GM12872 (cell line): Measurements from ENCODE around the gene LCLAT1.

Source experiments
- TF ChIP-seq, protein P1 (sequence below): IDR thresholded peaks from 3 replicates; pipeline ENCODE4 v1.5.1; 2011; ENCODE audit warnings: low read depth, mild to moderate bottlenecking, low read length, moderate library complexity; ENCODE audit not compliant: insufficient read depth

The LCLAT1 gene

GRCh38 chr2:30459140-30459539 is 12.1 kb downstream of the LCLAT1 start:
- TF ChIP-seq, protein P1, sequence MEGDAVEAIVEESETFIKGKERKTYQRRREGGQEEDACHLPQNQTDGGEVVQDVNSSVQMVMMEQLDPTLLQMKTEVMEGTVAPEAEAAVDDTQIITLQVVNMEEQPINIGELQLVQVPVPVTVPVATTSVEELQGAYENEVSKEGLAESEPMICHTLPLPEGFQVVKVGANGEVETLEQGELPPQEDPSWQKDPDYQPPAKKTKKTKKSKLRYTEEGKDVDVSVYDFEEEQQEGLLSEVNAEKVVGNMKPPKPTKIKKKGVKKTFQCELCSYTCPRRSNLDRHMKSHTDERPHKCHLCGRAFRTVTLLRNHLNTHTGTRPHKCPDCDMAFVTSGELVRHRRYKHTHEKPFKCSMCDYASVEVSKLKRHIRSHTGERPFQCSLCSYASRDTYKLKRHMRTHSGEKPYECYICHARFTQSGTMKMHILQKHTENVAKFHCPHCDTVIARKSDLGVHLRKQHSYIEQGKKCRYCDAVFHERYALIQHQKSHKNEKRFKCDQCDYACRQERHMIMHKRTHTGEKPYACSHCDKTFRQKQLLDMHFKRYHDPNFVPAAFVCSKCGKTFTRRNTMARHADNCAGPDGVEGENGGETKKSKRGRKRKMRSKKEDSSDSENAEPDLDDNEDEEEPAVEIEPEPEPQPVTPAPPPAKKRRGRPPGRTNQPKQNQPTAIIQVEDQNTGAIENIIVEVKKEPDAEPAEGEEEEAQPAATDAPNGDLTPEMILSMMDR = no peak

GRCh38 chr2:30462131-30462857 is 15.2 kb downstream of the LCLAT1 start:
- TF ChIP-seq, protein P1 = no peak

DNA sequence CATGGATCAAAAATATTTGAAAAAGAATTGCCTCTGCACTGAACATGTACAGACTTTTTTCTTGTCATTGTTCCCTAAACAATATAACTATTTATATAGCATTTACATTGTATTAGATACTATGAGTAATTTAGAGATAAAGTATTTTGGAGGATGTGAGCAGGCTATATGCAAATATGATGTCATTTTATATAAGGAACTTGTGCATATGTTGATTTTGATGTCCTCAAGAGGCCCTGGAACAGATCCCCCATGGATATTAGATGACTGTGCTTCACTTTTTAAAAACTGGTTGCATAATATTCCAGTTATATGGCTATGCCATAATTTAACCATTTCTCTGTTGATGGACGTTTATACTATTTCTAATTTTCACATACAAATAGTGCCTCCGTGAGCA is 16.5 kb downstream of the LCLAT1 start:
- TF ChIP-seq, protein P1 = no peak

DNA sequence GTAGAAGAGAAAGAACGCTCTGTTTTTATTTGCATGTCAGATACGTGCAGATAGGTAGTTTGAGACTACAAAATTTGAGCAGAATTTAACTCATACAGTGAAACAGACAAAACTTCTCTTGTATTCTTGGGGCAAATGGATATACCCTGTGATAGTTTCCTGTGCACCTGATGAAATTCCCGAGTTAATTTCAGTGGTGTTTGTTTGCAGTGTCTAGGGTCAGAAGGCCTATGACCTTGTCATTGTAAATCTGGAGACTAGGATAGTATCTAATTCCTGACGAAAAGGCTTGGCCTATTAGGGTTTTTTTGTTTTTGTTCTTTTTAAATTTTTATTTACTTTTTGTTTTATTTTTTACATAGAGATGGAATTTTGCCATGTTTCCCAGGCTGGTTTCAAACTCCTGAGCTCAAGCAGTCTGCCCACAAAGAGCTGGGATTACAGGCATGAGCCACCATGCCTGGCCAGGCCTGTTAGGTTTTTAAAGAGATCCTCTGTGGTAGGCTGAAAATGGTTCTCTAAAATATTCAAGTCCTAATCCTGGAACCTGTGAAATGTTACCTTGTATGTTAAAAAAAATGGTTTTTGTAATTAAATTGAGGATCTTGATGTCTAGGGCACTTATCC is 17.6 kb downstream of the LCLAT1 start:
- TF ChIP-seq, protein P1 = no peak

GRCh38 chr2:30465171-30465545 is 18.1 kb downstream of the LCLAT1 start:
- TF ChIP-seq, protein P1 = no peak

DNA sequence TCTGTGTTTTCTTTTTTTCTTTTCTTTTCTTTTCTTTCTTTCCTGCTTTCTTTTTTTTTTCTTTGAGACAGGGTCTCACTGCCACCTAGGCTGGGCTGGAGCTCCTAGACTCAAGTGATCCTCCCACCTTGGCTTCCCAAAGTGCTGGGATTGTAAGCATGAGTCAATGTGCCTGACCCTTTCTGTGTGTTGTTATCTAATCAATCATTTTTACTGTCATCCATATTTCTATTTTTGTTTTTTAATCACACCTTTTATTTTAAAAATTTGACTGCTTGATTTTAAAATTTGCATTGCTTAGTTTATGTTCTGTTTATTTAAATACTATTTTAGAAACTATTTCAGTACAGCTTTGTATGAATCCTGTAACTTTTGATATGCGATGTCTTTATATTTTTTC is 19.2 kb downstream of the LCLAT1 start:
- TF ChIP-seq, protein P1 = no peak

- TF ChIP-seq, protein P1 = no peak
Measured at GRCh38 chr2:30470426-30470825, 23.4 kb downstream of the LCLAT1 start.
